Measurements from ENCODE around the gene GABRQ.

Gene GABRQ

DNA sequence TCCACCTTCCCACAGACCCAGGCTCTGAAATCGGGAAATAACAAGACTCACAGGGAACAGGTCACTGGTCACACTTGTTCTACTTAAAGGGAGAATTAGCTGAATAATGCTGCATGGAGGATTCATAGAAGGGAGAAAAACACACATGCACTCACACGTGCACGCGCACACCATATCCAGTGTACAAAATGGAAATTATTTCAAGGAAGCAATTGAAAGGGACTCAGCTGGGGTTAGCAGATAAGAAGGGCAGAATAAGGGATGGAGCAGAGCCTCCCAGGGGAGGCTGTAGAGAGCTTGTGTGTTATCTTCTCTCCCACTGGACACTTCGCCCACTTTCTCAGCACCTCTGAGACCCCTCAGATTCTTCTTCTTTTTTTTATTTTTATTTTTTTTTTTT, 10.3 kb downstream of the GABRQ start:
- TF ChIP-seq ZNF394 (tag by site-specific recombination; IDR thresholded peaks at IDR 0.05; ENCODE audit: borderline replicate concordance), result no peak
- no peak for TF ChIP-seq ZNF404 (tag by site-specific recombination; IDR thresholded peaks at IDR 0.05)
- no peak for TF ChIP-seq ZNF366 (tag by site-specific recombination; conservative IDR thresholded peaks at IDR 0.05)
- no peak for TF ChIP-seq ZNF169 (tag by site-specific recombination; IDR thresholded peaks at IDR 0.05)
- TF ChIP-seq ZNF223 (tag by site-specific recombination; IDR thresholded peaks at IDR 0.05), result no peak
- TF ChIP-seq, protein P1, sequence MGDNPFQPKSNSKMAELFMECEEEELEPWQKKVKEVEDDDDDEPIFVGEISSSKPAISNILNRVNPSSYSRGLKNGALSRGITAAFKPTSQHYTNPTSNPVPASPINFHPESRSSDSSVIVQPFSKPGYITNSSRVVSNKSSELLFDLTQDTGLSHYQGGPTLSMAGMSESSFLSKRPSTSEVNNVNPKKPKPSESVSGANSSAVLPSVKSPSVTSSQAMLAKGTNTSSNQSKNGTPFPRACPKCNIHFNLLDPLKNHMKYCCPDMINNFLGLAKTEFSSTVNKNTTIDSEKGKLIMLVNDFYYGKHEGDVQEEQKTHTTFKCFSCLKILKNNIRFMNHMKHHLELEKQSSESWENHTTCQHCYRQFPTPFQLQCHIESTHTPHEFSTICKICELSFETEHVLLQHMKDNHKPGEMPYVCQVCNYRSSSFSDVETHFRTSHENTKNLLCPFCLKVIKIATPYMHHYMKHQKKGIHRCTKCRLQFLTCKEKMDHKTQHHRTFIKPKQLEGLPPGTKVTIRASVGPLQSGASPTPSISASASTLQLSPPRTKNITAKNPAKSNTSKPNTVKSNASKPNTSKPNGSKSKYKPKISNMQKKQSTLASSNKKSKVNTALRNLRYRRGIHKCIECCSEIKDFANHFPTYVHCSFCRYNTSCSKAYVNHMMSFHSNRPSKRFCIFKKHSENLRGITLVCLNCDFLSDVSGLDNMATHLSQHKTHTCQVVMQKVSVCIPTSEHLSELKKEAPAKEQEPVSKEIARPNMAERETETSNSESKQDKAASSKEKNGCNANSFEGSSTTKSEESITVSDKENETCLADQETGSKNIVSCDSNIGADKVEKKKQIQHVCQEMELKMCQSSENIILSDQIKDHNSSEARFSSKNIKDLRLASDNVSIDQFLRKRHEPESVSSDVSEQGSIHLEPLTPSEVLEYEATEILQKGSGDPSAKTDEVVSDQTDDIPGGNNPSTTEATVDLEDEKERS (tag by site-specific recombination; IDR thresholded peaks at IDR 0.05), result no peak
- TF ChIP-seq ZNF23 (tag by site-specific recombination; IDR thresholded peaks at IDR 0.05; ENCODE audit: borderline replicate concordance), result no peak
- no peak for TF ChIP-seq ZBTB44 (tag by site-specific recombination; IDR thresholded peaks at IDR 0.05)
- TF ChIP-seq ZNF626 (tag by site-specific recombination; IDR thresholded peaks at IDR 0.05), result no peak
- TF ChIP-seq ZNF202 (tag by site-specific recombination; IDR thresholded peaks at IDR 0.05; ENCODE audit: borderline replicate concordance), result no peak
- no peaks in the 10 kb centered on the region for H3K36me3 ChIP-seq (ENCODE audit: control insufficient read depth in 2 of 2, insufficient read depth in 1 of 2, low read length in 2 of 2)
- H3K4me3 ChIP-seq (ENCODE audit: low read depth, low read length), result no peak overlapping the region
- H3K4me1 ChIP-seq (ENCODE audit: control insufficient read depth, insufficient read depth, low read length), result no peaks in the 10 kb centered on the region
- ChIA-PET POLR2A (interaction anchor here (0.8 kb wide), 1 partner anchor 16 kb away, joined by 3 read pairs; no protein-coding TSS in a partner anchor), CTCF (interaction anchor here (0.6 to 0.9 kb wide), 4 partner anchors 10 to 895 kb away, joined by 3 to 4 read pairs (median 4); no protein-coding TSS in a partner anchor)
- no peak overlapping the region for H3K27ac ChIP-seq (ENCODE audit: extremely low read depth, low read depth, low read length)
- H3K9me3 ChIP-seq (ENCODE audit: control insufficient read depth, insufficient read depth, low read depth, low read length), result no peaks in the 10 kb centered on the region

DNA sequence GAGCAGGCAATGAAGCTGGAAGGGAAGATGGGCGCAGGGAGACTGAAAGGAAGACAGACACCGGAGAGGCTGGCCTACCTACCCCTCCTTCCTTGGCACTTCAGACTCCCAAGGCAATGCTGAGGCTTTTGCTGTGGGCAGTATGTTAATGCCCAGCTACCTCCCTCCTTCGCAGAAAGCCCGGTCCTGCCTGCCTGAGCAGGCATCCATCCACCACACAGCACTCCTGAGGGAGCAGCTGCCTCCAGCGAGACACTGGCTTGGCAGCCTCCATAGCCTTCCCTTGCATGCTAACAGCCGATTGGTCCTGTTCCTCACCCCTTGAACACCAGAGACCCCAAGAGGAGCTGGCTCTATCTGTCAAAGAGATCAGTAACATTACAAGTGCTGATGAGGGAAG, 14.4 kb downstream of the GABRQ start:
- no peak for TF ChIP-seq ZNF610 (tag by site-specific recombination; IDR thresholded peaks at IDR 0.05; ENCODE audit: borderline replicate concordance)
- no peak for TF ChIP-seq ZNF623 (tag by site-specific recombination; IDR thresholded peaks at IDR 0.05)
- no peak for TF ChIP-seq SP7 (tag by site-specific recombination; IDR thresholded peaks at IDR 0.05)
- no peak for TF ChIP-seq ZNF521 (tag by site-specific recombination; IDR thresholded peaks at IDR 0.05)
- TF ChIP-seq SCRT1 (tag by site-specific recombination; IDR thresholded peaks at IDR 0.05; ENCODE audit: borderline replicate concordance), result no peak
- no peak for TF ChIP-seq ZNF777 (tag by site-specific recombination; IDR thresholded peaks at IDR 0.05; ENCODE audit: borderline replicate concordance)
- TF ChIP-seq, protein P2, sequence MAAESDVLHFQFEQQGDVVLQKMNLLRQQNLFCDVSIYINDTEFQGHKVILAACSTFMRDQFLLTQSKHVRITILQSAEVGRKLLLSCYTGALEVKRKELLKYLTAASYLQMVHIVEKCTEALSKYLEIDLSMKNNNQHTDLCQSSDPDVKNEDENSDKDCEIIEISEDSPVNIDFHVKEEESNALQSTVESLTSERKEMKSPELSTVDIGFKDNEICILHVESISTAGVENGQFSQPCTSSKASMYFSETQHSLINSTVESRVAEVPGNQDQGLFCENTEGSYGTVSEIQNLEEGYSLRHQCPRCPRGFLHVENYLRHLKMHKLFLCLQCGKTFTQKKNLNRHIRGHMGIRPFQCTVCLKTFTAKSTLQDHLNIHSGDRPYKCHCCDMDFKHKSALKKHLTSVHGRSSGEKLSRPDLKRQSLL (tag by site-specific recombination; IDR thresholded peaks at IDR 0.05), result no peak
- TF ChIP-seq ZSCAN30 (tag by site-specific recombination; IDR thresholded peaks at IDR 0.05), result no peak
- no peak for TF ChIP-seq ZBTB49 (tag by site-specific recombination; IDR thresholded peaks at IDR 0.05; ENCODE audit: low read depth)
- no peak for TF ChIP-seq ZNF354C (tag by site-specific recombination; IDR thresholded peaks at IDR 0.05; ENCODE audit: borderline replicate concordance, low read depth)
- TF ChIP-seq ZNF239 (tag by site-specific recombination; IDR thresholded peaks at IDR 0.05), result no peak
- TF ChIP-seq ZNF776 (tag by site-specific recombination; IDR thresholded peaks at IDR 0.05; ENCODE audit: borderline replicate concordance), result no peak
- TF ChIP-seq MZF1 (tag by site-specific recombination; IDR thresholded peaks at IDR 0.05; ENCODE audit: borderline replicate concordance), result no peak
- TF ChIP-seq ZNF133 (tag by site-specific recombination; IDR thresholded peaks at IDR 0.05), result no peak
- no peak for TF ChIP-seq ZNF654 (tag by site-specific recombination; IDR thresholded peaks at IDR 0.05; ENCODE audit: low read depth)
- no peak for TF ChIP-seq ZNF155 (tag by site-specific recombination; IDR thresholded peaks at IDR 0.05)
- TF ChIP-seq SALL2 (tag by site-specific recombination; IDR thresholded peaks at IDR 0.05; ENCODE audit: borderline replicate concordance), result no peak
- ChIA-PET POLR2A (no interaction called here), CTCF (interaction anchor here (0.9 to 1.5 kb wide), 4 partner anchors 10 to 902 kb away, joined by 3 to 7 read pairs (median 4); no protein-coding TSS in a partner anchor)
- H3K4me3 ChIP-seq (ENCODE audit: low read depth, low read length), result no peak overlapping the region
- no peaks in the 10 kb centered on the region for H3K9me3 ChIP-seq (ENCODE audit: control insufficient read depth, insufficient read depth, low read depth, low read length)
- no peak overlapping the region for H3K27ac ChIP-seq (ENCODE audit: extremely low read depth, low read depth, low read length)
- no peaks in the 10 kb centered on the region for H3K4me1 ChIP-seq (ENCODE audit: control insufficient read depth, insufficient read depth, low read length)
- H3K36me3 ChIP-seq (ENCODE audit: control insufficient read depth in 2 of 2, insufficient read depth in 1 of 2, low read length in 2 of 2), result no peaks in the 10 kb centered on the region

Measured in HEK293 (cell line).